Astrocyte (in vitro differentiated cells and primary cell): ENCODE results near the gene ZFYVE26. TPM values are rescaled to one million over a fixed set of nuclear protein-coding genes. Genes with fewer than 3 reads are reported as not detected.

Source experiments
- DNase-seq: peaks from one replicate; pipeline ENCODE4 v3.0.0-alpha.2; 2010; ENCODE audit warnings: low read depth
- FAIRE-seq: peaks from 2 replicates; lab custom pipeline; 2011; peaks lifted over from hg19 to GRCh38; lab: Jason Lieb, UNC
- H2AFZ ChIP-seq: 2 replicates; pipeline ENCODE4 v1.6.0; 2012; ENCODE audit warnings: low read depth, low read length, inconsistent platforms
- H3K27ac ChIP-seq: 2 replicates; pipeline ENCODE4 v1.5.1; 2011; ENCODE audit warnings: low read depth, low read length, inconsistent platforms
- H3K27me3 ChIP-seq: 2 replicates; pipeline ENCODE4 v1.6.0; 2011; ENCODE audit warnings: low read length, inconsistent platforms; ENCODE audit not compliant: insufficient read depth
- H3K36me3 ChIP-seq: 2 replicates; pipeline ENCODE4 v1.5.1; 2011; ENCODE audit warnings: low read length, inconsistent platforms; ENCODE audit not compliant: insufficient read depth
- H3K4me1 ChIP-seq: 2 replicates; pipeline ENCODE4 v1.5.1; 2011; ENCODE audit warnings: low read length, inconsistent platforms; ENCODE audit not compliant: insufficient read depth
- H3K4me2 ChIP-seq: 2 replicates; pipeline ENCODE4 v1.6.0; 2012; ENCODE audit warnings: low read length, inconsistent platforms
- H3K4me3 ChIP-seq: 2 replicates; pipeline ENCODE4 v1.5.1; 2011; ENCODE audit warnings: low read depth, mild to moderate bottlenecking, low read length, inconsistent platforms; ENCODE audit not compliant: insufficient read depth
- H3K79me2 ChIP-seq: 2 replicates; pipeline ENCODE4 v1.6.0; 2012; ENCODE audit warnings: mild to moderate bottlenecking, low read length, inconsistent platforms; ENCODE audit not compliant: insufficient read depth
- H3K9ac ChIP-seq: 2 replicates; pipeline ENCODE4 v1.6.0; 2012; ENCODE audit warnings: mild to moderate bottlenecking, low read length, inconsistent platforms
- H3K9me3 ChIP-seq: 2 replicates; pipeline ENCODE4 v1.5.1; 2012; ENCODE audit warnings: low read depth, mild to moderate bottlenecking, low read length, inconsistent platforms; ENCODE audit not compliant: insufficient read depth
- H4K20me1 ChIP-seq: 2 replicates; pipeline ENCODE4 v1.6.0; 2012; ENCODE audit warnings: low read length, inconsistent platforms; ENCODE audit not compliant: insufficient read depth
- H3K27ac Mint-ChIP-seq: one replicate; pipeline ENCODE4 v1.8.0; 2021; ENCODE audit warnings: mild to moderate bottlenecking, mixed read lengths; ENCODE audit not compliant: unreplicated experiment
- H3K27me3 Mint-ChIP-seq: one replicate; pipeline ENCODE4 v1.8.0; 2021; ENCODE audit warnings: low read depth, mixed read lengths; ENCODE audit not compliant: unreplicated experiment
- H3K36me3 Mint-ChIP-seq: one replicate; pipeline ENCODE4 v1.8.0; 2021; ENCODE audit warnings: low read depth, mixed read lengths; ENCODE audit not compliant: unreplicated experiment
- H3K4me1 Mint-ChIP-seq: one replicate; pipeline ENCODE4 v1.8.0; 2021; ENCODE audit warnings: low read depth, mixed read lengths; ENCODE audit not compliant: unreplicated experiment
- H3K4me3 Mint-ChIP-seq: one replicate; pipeline ENCODE4 v1.8.0; 2021; ENCODE audit warnings: mild to moderate bottlenecking, moderate library complexity, mixed read lengths; ENCODE audit not compliant: unreplicated experiment
- H3K9me3 Mint-ChIP-seq: one replicate; pipeline ENCODE4 v1.8.0; 2021; ENCODE audit warnings: mild to moderate bottlenecking, mixed read lengths; ENCODE audit not compliant: unreplicated experiment
- EZH2 ChIP-seq: IDR thresholded peaks from 2 replicates; pipeline ENCODE4 v1.6.1; 2012; ENCODE audit warnings: mild to moderate bottlenecking, low read length, inconsistent platforms; ENCODE audit not compliant: insufficient read depth
- total RNA-seq: library from RNA; stranded (reverse); gene quantifications from 2 replicates; pipeline ENCODE4 v1.2.1, GENCODE V29; 2021
- TF ChIP-seq, protein P1 (sequence below): IDR thresholded peaks from 2 replicates; pipeline ENCODE4 v1.5.1; 2011; ENCODE audit warnings: low read depth, mild to moderate bottlenecking, inconsistent platforms, low read length, moderate library complexity; ENCODE audit not compliant: insufficient read depth

ZFYVE26 gene
- total RNA-seq, 1 donor from 2014 or later: 27.4 TPM

DNA sequence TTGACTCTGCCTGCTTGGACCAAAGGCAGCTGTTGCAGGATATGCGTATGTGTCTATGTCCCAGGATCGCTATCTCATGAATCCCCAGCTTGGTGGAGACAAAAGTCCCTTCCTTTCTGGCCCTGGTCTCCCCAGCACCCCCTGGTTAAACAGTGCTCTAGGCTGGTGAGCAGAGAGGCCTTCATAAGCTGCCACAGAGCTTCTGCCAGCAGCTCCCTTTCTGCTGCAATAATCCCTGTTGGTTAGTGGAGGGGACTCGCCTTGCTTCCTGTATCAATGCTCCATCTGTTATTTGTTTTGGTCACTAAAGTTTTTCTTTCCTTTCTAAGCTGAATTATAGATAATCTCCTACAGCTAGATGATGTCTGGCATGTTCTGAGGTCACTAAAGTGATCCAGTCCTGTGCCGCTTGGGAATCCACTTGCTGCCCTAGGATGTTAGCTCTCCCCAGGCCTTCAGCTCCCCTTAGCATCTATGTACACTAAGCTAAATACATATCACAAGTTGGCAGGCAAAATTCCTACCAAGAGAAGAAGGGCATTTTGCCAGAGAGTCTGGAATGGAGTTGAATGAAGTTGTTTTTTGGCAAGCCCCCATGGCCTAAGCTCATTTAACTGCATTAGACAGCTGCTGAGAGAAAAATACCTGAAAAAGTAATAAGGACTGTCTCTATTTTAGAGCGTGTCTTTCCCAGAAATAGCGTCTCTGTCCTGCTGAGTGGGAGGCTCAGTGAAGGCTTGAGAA lies 66.9 kb downstream of the ZFYVE26 start:
- Mint-ChIP-seq H3K27me3 (no peaks in the 10 kb centered on the region), H3K27ac (no peak overlapping the region), H3K9me3 (no peaks in the 10 kb centered on the region), H3K36me3 (peaks cover 52% of the 10 kb centered on the region), H3K4me3 (no peak overlapping the region), H3K4me1 (no peaks in the 10 kb centered on the region)
- Histone ChIP-seq H3K27me3 (no peaks in the 10 kb centered on the region), H3K4me3 (no peak overlapping the region), H3K36me3 (peaks cover 41% of the 10 kb centered on the region), H3K4me1 (no peaks in the 10 kb centered on the region), H3K27ac (no peak overlapping the region), H3K9me3 (no peaks in the 10 kb centered on the region), H3K9ac (no peak overlapping the region), H3K4me2 (no peak overlapping the region), H4K20me1 (no peaks in the 10 kb centered on the region), H3K79me2 (no peaks in the 10 kb centered on the region), H2AFZ (no peak overlapping the region)
- TF ChIP-seq, protein P1, sequence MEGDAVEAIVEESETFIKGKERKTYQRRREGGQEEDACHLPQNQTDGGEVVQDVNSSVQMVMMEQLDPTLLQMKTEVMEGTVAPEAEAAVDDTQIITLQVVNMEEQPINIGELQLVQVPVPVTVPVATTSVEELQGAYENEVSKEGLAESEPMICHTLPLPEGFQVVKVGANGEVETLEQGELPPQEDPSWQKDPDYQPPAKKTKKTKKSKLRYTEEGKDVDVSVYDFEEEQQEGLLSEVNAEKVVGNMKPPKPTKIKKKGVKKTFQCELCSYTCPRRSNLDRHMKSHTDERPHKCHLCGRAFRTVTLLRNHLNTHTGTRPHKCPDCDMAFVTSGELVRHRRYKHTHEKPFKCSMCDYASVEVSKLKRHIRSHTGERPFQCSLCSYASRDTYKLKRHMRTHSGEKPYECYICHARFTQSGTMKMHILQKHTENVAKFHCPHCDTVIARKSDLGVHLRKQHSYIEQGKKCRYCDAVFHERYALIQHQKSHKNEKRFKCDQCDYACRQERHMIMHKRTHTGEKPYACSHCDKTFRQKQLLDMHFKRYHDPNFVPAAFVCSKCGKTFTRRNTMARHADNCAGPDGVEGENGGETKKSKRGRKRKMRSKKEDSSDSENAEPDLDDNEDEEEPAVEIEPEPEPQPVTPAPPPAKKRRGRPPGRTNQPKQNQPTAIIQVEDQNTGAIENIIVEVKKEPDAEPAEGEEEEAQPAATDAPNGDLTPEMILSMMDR: no peak
- no peak for TF ChIP-seq EZH2
- DNase-seq (no peak), FAIRE-seq (no peak)

DNA sequence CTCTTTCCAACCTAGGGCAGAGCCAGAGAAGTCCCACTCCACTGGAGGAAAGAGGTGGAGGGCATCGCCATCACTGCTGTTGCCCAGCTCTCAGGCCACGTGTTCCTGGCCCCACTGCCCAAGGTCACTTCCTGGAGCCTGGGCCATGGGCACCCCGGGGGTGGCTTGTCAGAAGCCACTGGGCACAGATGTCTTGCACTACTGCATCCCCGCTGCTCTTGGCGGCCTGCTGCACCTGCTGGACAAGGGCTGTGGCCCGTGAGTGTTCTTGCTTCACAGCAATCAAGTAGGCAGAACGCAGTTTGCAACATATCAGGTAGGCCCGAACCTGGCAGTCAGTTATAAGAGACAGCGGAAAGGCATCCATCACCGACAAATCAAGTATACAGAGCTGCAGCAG lies 68.1 kb downstream of the ZFYVE26 start:
- Histone ChIP-seq H2AFZ (no peak overlapping the region), H3K4me2 (no peak overlapping the region), H4K20me1 (no peaks in the 10 kb centered on the region), H3K27me3 (no peaks in the 10 kb centered on the region), H3K4me1 (no peaks in the 10 kb centered on the region), H3K9ac (no peak overlapping the region), H3K4me3 (no peak overlapping the region), H3K9me3 (no peaks in the 10 kb centered on the region), H3K79me2 (no peaks in the 10 kb centered on the region), H3K36me3 (peaks cover 30% of the 10 kb centered on the region), H3K27ac (no peak overlapping the region)
- no peak overlapping the region for H3K27ac Mint-ChIP-seq
- no peaks in the 10 kb centered on the region for H3K27me3 Mint-ChIP-seq
- no peaks in the 10 kb centered on the region for H3K4me1 Mint-ChIP-seq
- DNase-seq: no peak
- TF ChIP-seq EZH2: no peak
- TF ChIP-seq, protein P1: no peak
- no peak overlapping the region for H3K4me3 Mint-ChIP-seq
- FAIRE-seq: no peak
- H3K36me3 Mint-ChIP-seq: peaks cover 52% of the 10 kb centered on the region
- H3K9me3 Mint-ChIP-seq: no peaks in the 10 kb centered on the region

DNA sequence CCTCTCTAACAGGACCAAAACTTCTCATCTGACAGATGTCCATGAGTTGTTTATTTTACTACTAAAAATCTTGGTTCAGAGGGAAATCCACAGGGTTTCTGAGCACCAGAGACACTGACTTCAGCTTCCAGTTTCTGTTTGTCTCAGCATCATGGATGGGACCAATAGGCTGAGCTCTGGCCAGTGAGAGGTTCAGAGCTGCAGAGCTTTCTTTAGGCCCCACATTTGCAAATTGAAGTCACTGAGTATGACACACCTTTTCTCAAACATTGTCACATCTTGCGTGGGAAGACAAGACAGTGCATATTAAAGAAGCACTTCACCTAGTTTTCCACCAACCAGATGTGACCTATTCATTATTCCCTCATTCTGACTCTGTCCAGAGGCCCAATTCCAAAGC lies 69.5 kb downstream of the ZFYVE26 start:
- Histone ChIP-seq H3K9me3 (no peaks in the 10 kb centered on the region), H2AFZ (no peak overlapping the region), H3K27me3 (no peaks in the 10 kb centered on the region), H3K4me1 (no peaks in the 10 kb centered on the region), H3K79me2 (no peaks in the 10 kb centered on the region), H3K27ac (no peak overlapping the region), H3K4me2 (no peak overlapping the region), H3K9ac (no peak overlapping the region), H3K36me3 (peaks cover 22% of the 10 kb centered on the region), H3K4me3 (no peak overlapping the region), H4K20me1 (no peaks in the 10 kb centered on the region)
- FAIRE-seq: no peak
- H3K27ac Mint-ChIP-seq: no peak overlapping the region
- peaks cover 43% of the 10 kb centered on the region for H3K36me3 Mint-ChIP-seq
- H3K9me3 Mint-ChIP-seq: no peaks in the 10 kb centered on the region
- H3K4me1 Mint-ChIP-seq: no peaks in the 10 kb centered on the region
- TF ChIP-seq, protein P1: no peak
- TF ChIP-seq EZH2: no peak
- H3K27me3 Mint-ChIP-seq: no peaks in the 10 kb centered on the region
- no peak overlapping the region for H3K4me3 Mint-ChIP-seq
- no peak for DNase-seq
